Smooth muscle cell (in vitro differentiated cells): ENCODE measurements around the gene B4GAT1. TPM values are rescaled to one million over a fixed set of nuclear protein-coding genes. Genes with fewer than 3 reads are reported as not detected.
A peak's percentile ranks its signal among the peaks of the same experiment; 100 is the strongest.
"Not testable (repeated sequence)": the region's sequence is repeated elsewhere in the genome, so short reads cannot be mapped to it uniquely, and the experiment has no call there.

Experiments
- DNase-seq: peaks from one replicate; lab custom pipeline; 2025; ENCODE audit not compliant: unreplicated experiment; lab: John Stamatoyannopoulos, UW
- H2AFZ ChIP-seq: fragments of 200-600 bp; sonication (generic); 2 replicates; pipeline ENCODE4 v1.6.0; 2016; ENCODE audit warnings: antibody characterized with exemption, low read depth, mild to moderate bottlenecking
- H3F3A ChIP-seq: fragments of 200-600 bp; sonication (generic); 2 replicates; pipeline ENCODE4 v1.6.0; 2017; ENCODE audit warnings: antibody characterized with exemption, low read depth
- H3K27ac ChIP-seq: fragments of 200-600 bp; sonication (generic); 2 replicates; pipeline ENCODE4 v1.5.1; 2016; ENCODE audit warnings: low read depth, mild to moderate bottlenecking
- H3K27me3 ChIP-seq: fragments of 200-600 bp; sonication (generic); 2 replicates; pipeline ENCODE4 v1.6.1; 2016; ENCODE audit warnings: low read depth, mild to moderate bottlenecking
- H3K36me3 ChIP-seq: fragments of 200-600 bp; sonication (generic); 2 replicates; pipeline ENCODE4 v1.5.1; 2016; ENCODE audit warnings: low read depth
- H3K4me1 ChIP-seq: fragments of 200-600 bp; sonication (generic); 2 replicates; pipeline ENCODE4 v1.5.1; 2016; ENCODE audit warnings: low read depth
- H3K4me2 ChIP-seq: fragments of 200-600 bp; sonication (generic); 2 replicates; pipeline ENCODE4 v1.6.0; 2016; ENCODE audit warnings: mild to moderate bottlenecking
- H3K4me3 ChIP-seq: fragments of 200-600 bp; sonication (generic); 2 replicates; pipeline ENCODE4 v1.5.1; 2016; ENCODE audit warnings: mild to moderate bottlenecking
- H3K79me2 ChIP-seq: fragments of 200-600 bp; sonication (generic); 2 replicates; pipeline ENCODE4 v1.6.0; 2016; ENCODE audit warnings: low read depth, mild to moderate bottlenecking
- H3K9ac ChIP-seq: fragments of 200-600 bp; sonication (generic); 2 replicates; pipeline ENCODE4 v1.6.0; 2016; ENCODE audit warnings: low read depth
- H3K9me3 ChIP-seq: fragments of 200-600 bp; sonication (generic); replicated peaks from 2 replicates; pipeline ENCODE4 v1.5.1; 2016; ENCODE audit warnings: low read depth
- H4K20me1 ChIP-seq: fragments of 200-600 bp; sonication (generic); 2 replicates; pipeline ENCODE4 v1.6.0; 2016; ENCODE audit warnings: low read depth
- WGBS: methylation state at CpG from one replicate; pipeline ENCODE4 v1.1.7; 2016; ENCODE audit warnings: low lambda C conversion rate; 5-methylcytosine and 5-hydroxymethylcytosine counted together
- polyA plus RNA-seq: library from polyadenylated mRNA; unstranded; fragments of >200 nt; fragmentation: Nextera tagmentation; extraction: Ambion mirVana; gene quantifications from 2 replicates; pipeline ENCODE4 v1.2.1, GENCODE V29; 2016
- total RNA-seq: library from RNA; depleted of rRNA; stranded (reverse); fragments of >200 nt; gene quantifications from 2 replicates; pipeline ENCODE4 v1.2.3, GENCODE V29; 2014
- TF ChIP-seq, protein P1 (sequence below): fragments of 200-600 bp; sonication (generic); IDR thresholded peaks from 2 replicates; pipeline ENCODE4 v1.5.1; 2017; ENCODE audit warnings: borderline replicate concordance, mild to moderate bottlenecking, antibody characterized with exemption; ENCODE audit not compliant: insufficient read depth, poor library complexity, severe bottlenecking

The B4GAT1 gene
- total and polyA plus RNA-seq, 2 experiments from 2014 or later: 27.1 to 35.1 TPM

GRCh38 chr11:66388780-66389386, 41.5 kb upstream of the B4GAT1 start:
- Histone ChIP-seq H3K79me2 (no peaks in the 10 kb centered on the region), H3K4me2 (no peak overlapping the region), H3K9me3 (no peaks in the 10 kb centered on the region), H3K4me1 (no peaks in the 10 kb centered on the region), H3F3A (no peaks in the 10 kb centered on the region), H4K20me1 (no peaks in the 10 kb centered on the region), H3K27me3 (no peaks in the 10 kb centered on the region), H2AFZ (no peak overlapping the region), H3K4me3 (no peak overlapping the region), H3K36me3 (no peaks in the 10 kb centered on the region), H3K27ac (no peak overlapping the region), H3K9ac (no peak overlapping the region)
- TF ChIP-seq, protein P1, sequence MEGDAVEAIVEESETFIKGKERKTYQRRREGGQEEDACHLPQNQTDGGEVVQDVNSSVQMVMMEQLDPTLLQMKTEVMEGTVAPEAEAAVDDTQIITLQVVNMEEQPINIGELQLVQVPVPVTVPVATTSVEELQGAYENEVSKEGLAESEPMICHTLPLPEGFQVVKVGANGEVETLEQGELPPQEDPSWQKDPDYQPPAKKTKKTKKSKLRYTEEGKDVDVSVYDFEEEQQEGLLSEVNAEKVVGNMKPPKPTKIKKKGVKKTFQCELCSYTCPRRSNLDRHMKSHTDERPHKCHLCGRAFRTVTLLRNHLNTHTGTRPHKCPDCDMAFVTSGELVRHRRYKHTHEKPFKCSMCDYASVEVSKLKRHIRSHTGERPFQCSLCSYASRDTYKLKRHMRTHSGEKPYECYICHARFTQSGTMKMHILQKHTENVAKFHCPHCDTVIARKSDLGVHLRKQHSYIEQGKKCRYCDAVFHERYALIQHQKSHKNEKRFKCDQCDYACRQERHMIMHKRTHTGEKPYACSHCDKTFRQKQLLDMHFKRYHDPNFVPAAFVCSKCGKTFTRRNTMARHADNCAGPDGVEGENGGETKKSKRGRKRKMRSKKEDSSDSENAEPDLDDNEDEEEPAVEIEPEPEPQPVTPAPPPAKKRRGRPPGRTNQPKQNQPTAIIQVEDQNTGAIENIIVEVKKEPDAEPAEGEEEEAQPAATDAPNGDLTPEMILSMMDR: peak; percentile 75
- DNase-seq: no peak
- WGBS: 37% methylated on average over 8 of the region's 8 CpGs

GRCh38 chr11:66386171-66387069, 39.0 kb upstream of the B4GAT1 start:
- 17% methylated on average over 20 of the region's 20 CpGs for WGBS
- no peak overlapping the region for H3K9ac ChIP-seq
- H3F3A ChIP-seq: no peaks in the 10 kb centered on the region
- H3K4me1 ChIP-seq: no peaks in the 10 kb centered on the region
- no peaks in the 10 kb centered on the region for H3K27me3 ChIP-seq
- no peak overlapping the region for H3K27ac ChIP-seq
- H3K4me2 ChIP-seq: peak overlapping the region; percentile 82
- no peaks in the 10 kb centered on the region for H3K79me2 ChIP-seq
- H4K20me1 ChIP-seq: no peaks in the 10 kb centered on the region
- no peaks in the 10 kb centered on the region for H3K9me3 ChIP-seq
- peak overlapping the region; percentile 90 for H2AFZ ChIP-seq
- peak; percentile 63 for DNase-seq
- H3K36me3 ChIP-seq: no peaks in the 10 kb centered on the region
- TF ChIP-seq, protein P1: peak; percentile 96
- H3K4me3 ChIP-seq: peak overlapping the region; percentile 34

DNA sequence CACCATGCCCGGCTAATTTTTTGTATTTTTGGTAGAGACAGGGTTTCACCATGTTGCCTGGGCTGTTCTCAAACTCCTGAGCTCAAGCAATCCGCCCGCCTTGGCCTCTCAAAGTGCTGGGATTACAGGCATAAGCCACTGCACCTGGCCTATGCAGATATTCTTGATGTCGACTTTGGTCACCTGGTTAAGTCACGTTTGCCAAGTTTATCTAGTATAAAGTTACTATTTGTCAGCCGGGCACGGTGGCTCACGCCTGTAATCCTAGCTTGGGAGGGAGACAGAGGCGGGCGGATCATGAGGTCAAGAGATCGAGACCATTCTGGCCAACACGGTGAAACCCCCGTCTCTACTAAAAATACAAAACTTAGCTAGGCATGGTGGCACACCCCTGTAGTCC, 36.9 kb upstream of the B4GAT1 start:
- not testable (repeated sequence) for H3K4me1 ChIP-seq, H3K9me3 ChIP-seq, H4K20me1 ChIP-seq, H3F3A ChIP-seq, H3K27me3 ChIP-seq, DNase-seq, H3K36me3 ChIP-seq, H3K79me2 ChIP-seq, H3K4me3 ChIP-seq, H3K27ac ChIP-seq, H3K4me2 ChIP-seq, H3K9ac ChIP-seq, H2AFZ ChIP-seq
- 96% methylated on average over 13 of the region's 13 CpGs for WGBS

DNA sequence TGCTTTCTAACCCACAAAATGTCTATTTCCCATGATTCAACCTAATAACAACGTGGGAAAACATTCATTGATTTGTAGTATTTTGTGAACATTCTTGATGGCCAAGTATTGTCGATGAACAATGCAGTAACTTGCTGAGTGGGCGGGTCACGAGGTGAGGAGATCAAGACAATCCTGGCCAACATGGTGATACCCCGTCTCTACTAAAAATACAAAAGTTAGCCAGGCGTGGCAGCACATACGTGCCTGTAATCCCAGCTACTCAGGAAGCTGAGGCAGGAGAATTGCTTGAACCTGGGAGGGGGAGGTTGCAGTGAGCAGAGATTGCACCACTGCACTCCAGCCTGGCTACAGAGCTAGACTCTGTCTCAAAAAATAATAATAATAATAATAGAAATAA, 32.8 kb upstream of the B4GAT1 start:
- not testable (repeated sequence) for H3K4me1 ChIP-seq, H3K27ac ChIP-seq, H3K36me3 ChIP-seq, H4K20me1 ChIP-seq, DNase-seq, H3K4me3 ChIP-seq, H3K9ac ChIP-seq, H3K79me2 ChIP-seq, H3F3A ChIP-seq, H3K27me3 ChIP-seq, H3K9me3 ChIP-seq, H3K4me2 ChIP-seq, H2AFZ ChIP-seq
- 51% methylated on average over 7 of the region's 7 CpGs for WGBS

- H4K20me1 ChIP-seq: peaks cover 12% of the 10 kb centered on the region
- not testable (repeated sequence) for H3K27me3 ChIP-seq, H3K9ac ChIP-seq, H3K9me3 ChIP-seq, H3K36me3 ChIP-seq, H3K4me3 ChIP-seq, H3K79me2 ChIP-seq, H3K4me2 ChIP-seq, H3F3A ChIP-seq, DNase-seq, H3K4me1 ChIP-seq, H3K27ac ChIP-seq, H2AFZ ChIP-seq
- 88% methylated on average over 9 of the region's 9 CpGs for WGBS
Measured at GRCh38 chr11:66373690-66374287, 26.4 kb upstream of the B4GAT1 start.
